Right forelimb (tissue), 1 donor: ENCODE measurements around the gene NPM3.
A peak's percentile ranks its signal among the peaks of the same experiment; 100 is the strongest.

Experiments
- DNase-seq: peaks from one replicate; pipeline ENCODE4 v3.0.0-alpha.2; 2018

NPM3 gene

DNA sequence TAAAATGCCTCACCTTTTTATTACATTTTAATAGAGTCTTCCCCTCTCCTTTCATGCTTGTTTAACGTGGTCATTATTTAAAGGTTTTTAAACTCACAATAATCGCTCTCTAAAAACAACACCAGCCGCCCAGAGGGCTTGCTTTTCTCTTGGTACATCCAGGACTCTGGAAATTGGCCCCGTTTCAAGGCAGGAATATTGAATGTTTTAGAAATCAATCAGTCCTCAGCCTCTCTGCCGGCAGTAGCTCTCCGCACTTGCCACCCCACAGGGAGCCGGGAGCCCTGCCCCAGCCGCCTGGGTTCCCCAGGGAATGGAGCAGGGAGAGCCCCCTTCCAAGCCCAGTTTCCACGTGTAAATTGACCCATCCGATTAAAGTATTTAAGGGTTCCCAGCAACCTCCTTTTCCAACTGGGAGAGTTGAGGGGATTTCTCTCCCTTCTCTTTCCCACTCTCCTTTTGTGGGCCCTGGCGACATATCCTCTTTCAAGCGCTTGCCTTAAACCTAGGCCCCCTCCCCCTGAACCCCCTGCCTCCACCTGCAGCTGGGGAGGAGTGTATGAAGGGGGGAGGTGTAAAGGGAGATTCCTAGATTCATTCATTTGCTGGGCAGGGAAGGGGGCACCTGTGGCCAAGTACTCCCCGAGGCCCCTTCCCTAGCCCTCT, 9.2 kb downstream of the NPM3 start:
- no peak for DNase-seq

DNA sequence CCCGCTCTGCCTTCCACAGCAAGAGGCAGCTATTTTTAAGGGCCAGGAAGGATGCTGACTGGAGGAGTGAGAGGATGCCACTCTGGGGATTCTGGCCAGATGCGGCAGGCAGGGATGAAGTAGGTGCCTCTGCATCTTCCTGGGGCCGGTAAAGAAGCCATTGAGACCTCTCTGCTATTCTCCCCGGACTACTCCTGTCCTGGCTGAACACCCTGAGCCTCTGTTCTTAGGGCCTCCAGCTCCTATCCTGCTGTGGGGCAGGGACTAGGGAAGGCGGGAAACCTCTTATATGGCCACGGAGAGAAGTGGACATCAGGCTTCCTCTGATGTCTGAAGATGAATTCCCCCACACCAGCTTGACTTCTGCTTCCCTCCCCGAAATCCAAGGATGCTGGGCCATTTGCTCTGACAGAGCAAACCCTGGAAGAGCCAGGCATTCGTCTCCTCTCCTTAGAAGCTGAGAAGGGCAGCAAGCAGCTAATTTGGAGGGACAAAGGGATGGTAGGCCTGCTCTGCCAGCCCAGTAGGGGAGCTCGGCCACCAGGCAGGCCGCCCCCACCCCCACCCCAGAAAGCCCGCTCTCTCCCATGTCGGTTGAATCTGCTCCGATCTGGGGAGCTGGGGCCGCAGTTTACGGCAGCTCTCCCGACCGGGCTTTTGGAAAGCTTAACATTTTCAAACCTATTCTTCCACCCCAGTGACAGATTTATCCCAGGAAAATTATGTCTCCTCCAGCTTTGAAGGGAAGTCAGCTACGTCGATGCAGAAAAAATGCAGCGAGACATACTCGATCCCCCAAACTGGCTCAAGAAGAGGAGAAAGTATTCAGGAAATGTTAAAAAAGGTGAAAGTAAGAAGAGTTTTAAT, 10.1 kb downstream of the NPM3 start:
- DNase-seq: no peak

DNA sequence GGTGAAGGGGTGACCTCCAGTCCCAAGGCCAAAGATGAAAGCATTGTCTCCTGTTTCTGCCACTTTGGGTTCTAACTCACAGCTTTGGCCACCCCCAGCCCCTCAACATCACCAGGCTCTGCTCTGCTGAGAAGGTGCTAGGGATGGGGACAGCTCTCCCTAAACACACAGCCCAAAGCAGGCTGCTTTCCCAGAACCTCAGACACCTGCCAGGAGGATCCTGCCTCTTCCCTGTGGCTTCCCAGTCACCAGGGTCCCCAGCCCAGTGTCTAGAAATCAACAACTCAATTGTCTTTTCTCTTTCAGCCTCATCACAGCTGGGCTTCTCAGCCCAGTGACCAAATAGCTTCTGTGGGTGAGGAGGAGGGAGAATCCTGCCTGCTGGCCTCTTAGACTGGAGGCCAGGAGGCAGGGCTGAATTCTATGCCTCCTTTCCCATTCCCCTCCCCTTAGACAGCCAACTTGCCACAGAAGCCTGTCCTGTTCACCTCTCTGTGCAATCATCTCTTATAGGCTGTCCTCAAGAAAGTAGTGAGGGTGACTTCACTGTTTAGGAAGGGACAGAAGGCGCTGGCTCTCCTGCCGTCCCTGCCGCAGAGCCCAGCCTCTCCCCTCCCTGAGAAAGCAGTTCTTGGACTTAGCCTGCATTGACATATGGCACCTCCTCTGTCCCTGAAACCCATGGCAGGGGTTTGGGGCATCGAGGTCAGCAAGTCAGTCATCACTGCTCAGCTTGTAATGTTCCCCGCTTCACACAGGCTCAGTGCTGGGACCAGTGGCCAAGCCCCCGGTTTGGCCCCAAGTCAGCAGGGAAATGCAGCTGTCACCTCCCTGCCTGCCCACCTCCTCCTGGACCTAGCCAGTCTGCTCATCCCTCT, 11.0 kb downstream of the NPM3 start:
- DNase-seq: no peak

DNA sequence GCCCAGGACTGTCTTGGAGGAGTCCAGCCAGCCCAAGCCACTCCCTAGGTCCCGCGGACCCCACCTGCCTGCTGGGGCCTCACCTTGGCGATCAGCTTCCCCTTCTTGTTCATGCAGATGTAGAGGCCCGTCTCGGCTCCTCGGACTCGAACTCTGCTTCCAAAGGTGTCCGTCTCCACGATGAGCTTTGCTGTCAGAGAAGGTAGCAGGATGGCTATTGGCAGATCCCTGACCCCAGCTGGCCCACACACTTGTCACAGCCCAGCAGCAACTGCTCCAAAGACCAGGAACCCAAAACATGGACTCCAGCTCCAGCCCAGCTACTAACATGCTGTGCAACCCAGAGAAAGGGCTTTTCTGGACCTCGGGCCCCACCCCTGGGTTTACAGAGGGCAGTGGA, 11.9 kb downstream of the NPM3 start:
- no peak for DNase-seq

DNA sequence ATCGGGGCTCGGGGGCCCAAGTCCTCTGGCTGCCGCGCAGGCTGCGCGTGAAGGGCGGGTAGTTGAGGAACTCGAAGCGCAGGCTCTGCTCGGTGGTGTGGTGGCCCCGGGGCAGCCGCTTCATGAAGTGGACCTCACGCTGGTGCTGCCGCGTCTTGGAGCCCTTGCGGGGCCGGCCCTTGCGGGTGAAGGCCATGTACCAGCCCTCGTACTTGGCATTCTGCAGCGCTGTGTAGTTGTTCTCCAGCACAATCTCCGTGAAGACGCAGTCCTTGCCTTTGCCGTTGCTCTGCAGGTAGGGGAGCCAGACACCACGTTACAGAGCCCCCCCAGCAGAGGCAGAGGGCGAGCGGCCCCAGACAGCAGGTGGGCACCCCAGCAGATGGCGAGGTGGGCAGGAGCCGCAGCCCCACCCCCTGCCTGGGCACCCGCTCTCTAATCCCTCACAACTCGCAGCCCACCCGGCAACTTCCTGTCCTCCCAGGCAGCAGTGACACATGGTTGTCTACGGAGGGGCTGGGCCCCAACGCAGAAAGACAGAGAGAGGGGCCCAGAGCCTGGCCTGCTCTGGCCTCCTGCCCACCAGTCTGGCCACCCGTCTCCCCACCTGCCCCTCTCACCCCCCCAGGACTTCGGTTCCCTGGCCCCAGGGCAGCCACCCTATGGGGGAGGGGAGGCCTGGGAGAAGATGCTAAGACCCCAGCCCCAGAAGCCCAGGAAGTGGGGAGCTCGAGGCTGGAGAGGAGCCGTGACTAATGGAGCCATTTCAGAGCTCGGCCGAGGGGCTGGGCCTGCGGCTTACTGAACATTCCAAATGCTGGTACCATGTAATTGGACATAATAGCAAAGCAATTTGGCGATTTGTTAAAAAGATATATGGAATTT, 12.7 kb downstream of the NPM3 start:
- DNase-seq: no peak

DNA sequence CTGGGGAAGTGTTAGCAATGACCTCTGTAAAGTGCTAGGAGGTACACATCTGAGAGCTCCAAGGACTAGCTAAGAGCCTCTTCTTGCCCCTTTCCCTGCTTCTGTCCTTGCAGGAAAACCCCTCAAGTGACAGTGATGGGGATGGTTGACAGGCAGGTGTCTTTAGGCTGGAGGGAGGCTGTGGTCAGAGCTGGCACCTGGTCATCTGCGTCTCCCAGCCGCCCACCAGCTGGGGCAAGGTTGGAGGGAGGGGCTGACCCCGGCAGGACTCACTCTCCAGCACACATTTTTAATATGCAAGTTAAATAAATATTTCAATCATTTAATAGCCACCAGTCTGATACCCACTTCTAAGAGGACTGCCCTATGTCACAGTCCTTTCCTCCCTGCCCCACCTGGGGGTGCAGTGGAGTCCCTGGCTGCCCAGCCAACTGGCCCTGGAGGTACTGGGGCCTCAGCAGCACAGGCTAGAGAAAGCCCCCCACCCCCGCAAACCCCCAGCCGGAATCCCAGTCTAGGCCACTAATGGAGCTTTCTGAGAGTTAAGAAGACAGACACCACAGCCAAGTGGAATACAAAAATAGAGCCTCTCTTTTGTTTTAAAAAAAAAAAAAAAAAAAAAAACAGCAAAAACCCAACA, 13.6 kb downstream of the NPM3 start:
- no peak for DNase-seq

DNA sequence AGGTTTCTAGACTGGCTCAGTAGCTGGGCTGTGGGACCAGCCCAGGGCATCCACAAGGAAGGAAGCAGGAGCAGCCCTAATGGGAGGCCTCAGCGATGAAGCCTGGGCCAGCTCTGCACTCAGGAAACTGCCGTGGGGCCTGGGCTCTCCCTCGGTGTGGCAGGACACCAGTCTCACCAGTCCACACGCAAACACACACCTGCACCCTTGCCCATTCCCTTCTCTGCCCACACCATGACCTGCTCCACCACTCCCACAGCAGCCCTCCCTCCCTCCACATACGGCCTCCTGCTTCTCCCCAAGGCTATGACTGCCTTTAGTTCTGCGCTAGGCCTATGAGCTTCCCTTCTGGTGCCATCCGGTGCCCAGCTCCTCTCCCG, 14.5 kb downstream of the NPM3 start:
- no peak for DNase-seq

DNA sequence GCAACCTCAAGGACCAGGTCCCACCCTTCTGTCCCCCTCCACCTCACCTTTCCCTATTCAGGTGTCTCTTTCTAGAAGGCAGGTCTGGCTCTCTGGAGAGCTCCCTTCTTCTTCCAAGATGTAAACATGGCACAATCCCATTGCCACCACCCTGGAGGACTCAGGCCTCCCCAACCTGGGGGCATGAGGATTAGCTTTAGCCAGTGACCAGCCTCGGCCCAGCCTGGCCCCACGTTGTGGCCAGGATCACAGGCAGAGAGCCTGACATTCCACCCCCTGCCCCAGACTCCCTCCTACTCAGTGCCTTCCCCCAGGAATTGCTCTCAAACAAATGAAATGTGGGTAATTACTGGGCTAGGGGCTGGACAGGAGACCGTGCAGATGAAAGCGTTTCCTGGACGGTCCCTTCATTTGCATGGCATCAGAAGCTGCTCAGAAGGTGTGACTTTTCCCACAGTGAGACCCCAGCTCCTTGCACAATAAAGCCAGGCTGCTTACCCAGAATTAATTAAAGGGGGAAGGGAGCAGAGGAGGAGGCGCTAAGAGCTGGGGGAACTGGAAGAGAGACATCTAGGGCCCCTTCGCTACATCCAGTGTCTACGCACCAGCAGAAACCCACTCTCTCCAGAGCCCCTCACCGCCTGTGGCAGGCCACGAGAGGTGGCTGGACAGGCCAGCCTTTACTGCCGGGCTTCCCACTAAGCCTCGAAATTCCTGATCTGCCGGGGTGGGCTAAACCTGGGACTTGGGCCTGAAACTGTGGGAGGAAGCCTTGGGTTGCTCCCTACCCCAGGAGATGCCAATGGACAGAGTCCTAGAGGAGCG, 15.1 kb downstream of the NPM3 start:
- no peak for DNase-seq

DNA sequence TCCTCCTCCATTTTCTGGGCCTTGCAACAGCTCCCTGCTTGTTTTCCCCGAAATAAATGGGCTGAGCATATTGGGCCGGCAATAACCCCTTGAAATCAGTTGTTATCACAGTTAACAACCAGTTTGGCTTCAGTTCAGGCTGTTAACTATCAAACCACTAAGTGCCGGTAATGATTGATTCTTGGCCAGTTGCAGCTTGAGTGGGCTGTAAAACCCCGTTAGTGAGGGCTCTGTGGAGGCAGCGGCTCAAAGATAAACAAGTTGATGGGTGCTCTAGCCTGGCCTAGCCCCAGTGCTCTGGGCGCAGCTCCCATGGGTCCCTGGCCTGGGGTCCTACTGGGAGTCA, 15.7 kb downstream of the NPM3 start:
- no peak for DNase-seq

DNA sequence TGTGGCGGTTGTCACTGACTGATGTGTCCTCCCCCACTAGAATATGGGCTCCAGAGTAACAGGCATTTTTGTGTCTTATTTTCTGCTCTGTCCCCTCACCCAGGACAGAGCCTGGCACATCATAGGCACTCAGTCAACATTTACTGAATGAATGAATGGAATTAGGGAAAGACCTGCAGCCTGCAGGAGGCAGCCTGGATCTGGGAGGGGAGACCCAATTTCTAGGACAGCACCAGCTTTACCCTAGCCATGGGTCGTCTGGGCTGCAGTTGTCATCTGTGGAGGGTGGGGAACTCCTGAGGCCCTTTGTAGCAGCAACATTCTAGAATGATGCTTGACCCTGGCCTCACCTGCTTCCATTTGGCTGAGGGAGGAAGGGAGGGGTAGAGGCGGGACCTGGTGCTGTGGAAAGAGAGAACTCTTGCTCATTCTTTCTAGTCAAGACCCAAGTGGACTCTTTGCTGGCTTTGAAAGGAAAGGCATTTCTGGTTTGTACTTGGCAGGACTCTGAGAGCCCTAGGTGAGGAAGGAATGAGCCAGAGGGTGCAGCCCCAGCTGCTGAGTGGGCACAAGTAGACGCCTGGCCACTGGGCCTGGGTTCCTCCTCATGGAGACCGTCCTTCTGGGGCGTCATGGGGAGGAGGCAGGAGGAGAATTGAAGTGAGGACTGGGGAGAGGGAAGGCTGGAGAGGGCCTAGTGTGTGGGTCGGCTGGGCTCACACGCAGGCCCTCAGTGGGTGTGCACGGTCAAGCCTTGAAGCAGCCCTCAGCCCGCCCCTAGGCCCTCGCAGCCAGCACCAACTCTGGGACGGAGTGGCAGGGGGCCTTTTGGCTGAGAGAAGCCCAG, 16.3 kb downstream of the NPM3 start:
- DNase-seq: peak; percentile 32

DNA sequence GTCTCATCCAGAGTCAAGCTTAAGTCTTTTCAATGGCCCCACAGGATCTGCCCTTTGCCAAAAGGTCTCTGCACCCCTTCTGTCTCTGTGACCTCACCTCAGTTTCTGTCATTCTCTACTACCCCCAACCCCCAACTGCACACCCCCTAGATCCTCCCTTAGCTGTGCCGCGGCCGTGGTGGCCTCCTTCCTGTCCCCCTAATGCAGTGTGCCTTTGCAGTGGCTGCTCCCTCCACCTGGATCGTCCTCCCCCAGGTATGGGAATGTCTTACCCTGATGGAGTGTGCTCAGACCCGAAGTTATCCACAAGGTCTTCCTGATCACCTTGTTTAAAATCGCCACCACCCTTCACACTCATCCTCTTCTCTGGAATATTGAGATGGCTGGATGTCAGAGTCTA, 16.9 kb downstream of the NPM3 start:
- peak; percentile 24 for DNase-seq

DNA sequence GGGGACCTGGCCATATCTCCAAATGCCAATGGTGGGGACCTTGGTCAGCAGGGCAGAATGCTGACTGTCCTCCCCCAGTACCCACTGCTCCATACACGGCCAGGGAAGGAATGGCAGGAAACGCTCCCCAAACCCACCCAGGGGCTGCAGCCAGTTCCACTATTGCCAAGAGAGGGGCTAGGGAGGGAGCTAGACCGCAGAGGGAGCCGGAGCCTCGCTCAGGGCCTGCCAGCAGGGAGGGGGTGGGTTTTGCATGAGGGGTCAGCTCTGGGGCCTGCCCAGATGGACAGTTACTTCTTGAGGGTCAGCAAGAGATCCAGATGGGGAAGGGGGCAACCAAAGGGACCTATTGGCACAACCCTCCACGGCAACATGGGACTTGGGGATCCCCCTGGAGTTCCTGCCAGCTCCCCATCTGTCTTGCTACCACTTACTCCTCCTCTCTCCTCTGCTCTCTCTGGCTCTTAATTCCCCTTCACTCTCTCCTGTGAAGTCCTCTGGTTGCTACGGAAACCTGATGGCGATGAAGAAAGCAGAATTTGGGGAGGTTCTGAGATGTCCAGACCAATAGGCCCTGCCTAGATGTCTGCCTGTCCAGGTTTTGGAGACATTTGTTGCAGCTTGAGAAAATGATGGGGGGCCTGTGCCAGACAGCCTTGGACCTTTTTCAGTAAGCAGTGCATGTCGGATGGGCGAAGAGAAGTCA, 20.0 kb downstream of the NPM3 start:
- peak; percentile 35 for DNase-seq

DNA sequence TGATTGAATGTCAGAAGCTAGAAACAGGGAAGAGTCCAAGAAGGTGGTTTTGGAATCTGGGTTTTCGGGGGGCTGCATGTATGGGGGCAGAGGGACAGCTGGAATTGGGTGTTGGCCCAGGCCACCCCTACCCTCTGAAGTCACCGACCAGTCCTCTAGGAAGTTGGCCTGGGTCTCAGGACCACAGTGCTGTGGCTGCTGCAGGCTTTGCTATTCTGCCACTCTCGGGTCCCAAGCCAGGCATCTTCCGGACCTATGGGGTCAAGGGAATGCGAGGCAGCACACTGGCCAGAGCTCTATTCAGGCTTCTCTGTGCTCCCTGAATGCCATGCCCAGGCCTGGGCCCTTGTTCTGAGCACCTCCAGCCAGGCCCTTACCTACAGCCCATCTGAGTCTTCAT, 20.5 kb downstream of the NPM3 start:
- DNase-seq: peak; percentile 37

DNA sequence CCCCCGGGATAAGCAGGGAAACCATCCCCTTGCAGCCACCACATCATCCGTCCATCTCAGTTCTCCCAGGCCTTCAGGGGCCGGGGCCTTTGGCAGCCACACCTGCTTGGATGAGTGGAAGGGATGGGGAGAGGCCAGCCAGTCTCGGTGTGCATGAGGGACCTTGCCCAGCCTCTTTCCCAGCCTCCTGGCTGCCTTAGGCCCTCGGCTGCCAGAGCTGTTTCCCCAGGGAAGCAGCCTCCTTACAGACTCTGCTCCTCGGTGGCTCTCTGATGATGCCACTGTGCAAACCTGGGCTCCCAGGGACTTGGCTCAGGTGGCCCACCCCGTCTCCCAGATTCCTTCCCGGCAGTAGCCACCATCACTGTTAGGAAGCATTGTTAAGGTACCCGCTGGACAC, 22.0 kb downstream of the NPM3 start:
- DNase-seq: peak; percentile 28

DNA sequence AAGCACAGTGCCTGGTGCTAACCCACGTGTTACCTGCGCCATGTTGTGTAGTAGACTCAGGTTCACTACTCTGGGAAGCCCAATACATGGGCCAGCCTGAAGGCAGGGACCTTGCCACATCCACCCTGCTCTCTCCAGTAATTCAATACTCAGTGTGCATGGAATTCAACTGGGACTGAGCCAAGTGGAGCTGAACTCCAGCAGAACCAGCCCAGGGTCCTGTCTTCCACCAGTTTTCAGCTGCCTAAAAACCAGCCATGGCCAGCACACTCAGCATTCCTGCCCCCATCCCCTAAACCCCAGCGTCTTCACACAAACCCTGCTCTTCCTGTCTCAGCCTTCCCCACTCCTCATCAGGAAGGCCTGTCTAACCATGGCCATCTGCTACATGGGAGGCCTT, 22.7 kb downstream of the NPM3 start:
- peak; percentile 38 for DNase-seq

DNA sequence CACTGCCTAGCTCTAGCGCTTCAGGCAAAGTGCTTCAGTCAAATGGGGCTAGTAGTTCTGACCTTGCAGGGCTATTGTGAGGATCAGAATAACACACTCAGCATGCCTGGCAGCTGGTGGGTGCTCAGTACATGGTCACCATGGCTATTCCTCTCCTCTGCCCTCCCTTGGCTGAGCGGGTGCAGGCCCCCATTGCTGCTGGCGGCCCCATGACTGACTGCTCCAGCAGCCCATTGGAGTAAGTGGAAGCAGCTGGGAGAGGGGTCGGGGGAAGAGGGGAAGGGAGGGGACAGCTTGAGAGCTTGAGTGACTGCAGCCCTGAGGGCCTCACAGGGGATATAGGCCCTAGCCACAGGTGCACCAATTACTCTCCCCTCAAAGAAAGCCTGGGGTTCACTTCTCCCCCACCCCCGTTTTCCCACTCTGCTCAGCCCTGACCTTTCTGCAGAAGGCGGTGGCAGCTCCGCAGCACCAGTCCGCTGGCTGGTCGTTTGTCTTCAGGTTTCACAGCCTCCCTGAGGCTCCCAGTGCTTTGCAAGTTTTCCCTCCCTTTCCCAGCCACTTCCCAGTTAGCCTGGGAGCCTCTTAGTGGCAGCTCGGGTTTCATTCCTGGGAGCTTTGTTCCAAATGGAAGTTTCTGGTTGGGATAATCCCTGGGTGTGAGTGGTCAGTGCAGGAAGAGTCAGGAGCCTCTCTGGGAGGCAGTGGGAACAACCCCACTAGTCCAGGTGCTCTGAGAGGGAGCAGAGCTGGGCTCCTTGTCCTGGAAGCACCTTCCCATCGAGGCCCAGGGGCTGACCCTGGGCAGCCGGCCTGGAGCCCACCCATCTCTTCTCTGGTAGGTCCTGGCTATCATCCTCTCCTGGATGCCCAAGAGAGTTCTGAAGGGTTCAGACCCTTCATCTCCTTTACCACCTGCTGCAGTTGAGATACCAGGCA, 23.7 kb downstream of the NPM3 start:
- DNase-seq: peak; percentile 26

DNA sequence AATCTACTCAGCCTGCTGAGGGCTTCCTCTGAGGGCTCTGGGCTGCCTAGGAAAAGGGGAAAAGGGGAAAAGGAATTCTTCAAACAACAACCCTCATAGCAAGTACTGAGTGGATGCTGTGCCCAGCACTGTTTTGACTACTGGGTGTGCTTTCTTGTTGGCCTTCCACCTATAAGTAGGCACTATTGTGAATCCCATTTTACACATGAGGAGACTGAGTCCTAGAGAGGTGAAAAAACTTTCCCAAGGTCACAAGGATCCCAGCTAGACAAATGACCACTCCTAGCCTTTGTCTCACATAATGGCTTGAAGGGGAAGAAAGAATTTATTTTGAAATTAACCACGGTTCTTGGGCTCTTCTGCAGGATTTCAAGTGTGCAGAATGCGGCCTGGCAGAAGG, 24.4 kb downstream of the NPM3 start:
- no peak for DNase-seq

DNA sequence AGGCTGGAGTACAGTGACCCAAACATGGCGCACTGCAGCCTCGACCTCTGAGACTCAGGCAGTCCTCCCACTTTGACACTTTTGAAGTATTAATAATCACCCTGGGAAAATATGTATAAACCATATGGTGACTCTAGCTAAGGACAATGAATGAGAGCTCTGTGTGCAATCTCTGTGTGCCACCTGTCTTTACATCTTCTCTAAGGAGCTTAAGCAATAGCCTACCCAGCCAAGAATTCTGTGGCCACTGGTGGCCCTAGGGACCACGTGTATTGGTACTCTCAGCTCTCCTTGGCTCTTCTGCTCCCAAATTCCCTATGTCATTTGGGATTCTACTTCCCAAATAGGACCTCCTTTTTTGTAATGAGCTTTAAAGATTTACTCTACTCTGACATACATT, 31.0 kb downstream of the NPM3 start:
- no peak for DNase-seq
